KMS-11 (cell line): ENCODE measurements around the gene CHRNB2.

Experiments used
- H2AFZ ChIP-seq: fragments of 200-600 bp; sonication (generic); 2 replicates; pipeline ENCODE4 v1.6.1; 2016; ENCODE audit warnings: antibody characterized with exemption, mixed run types, low read depth
- H3K27ac ChIP-seq: fragments of 200-600 bp; sonication (generic); 2 replicates; pipeline ENCODE4 v1.6.1; 2016; ENCODE audit warnings: mild to moderate bottlenecking, mixed run types
- H3K27me3 ChIP-seq: fragments of 200-600 bp; sonication (generic); 2 replicates; pipeline ENCODE4 v1.6.1; 2017; ENCODE audit warnings: mild to moderate bottlenecking, low read depth, mixed run types, moderate library complexity; ENCODE audit not compliant: insufficient read depth
- H3K36me3 ChIP-seq: fragments of 200-600 bp; sonication (generic); 2 replicates; pipeline ENCODE4 v1.6.1; 2017; ENCODE audit warnings: mild to moderate bottlenecking, mixed run types; ENCODE audit not compliant: insufficient read depth
- H3K4me1 ChIP-seq: fragments of 200-600 bp; sonication (generic); 2 replicates; pipeline ENCODE4 v1.6.1; 2016; ENCODE audit warnings: mild to moderate bottlenecking, low read depth, mixed run types; ENCODE audit not compliant: poor library complexity, severe bottlenecking
- H3K4me2 ChIP-seq: fragments of 200-600 bp; sonication (generic); 2 replicates; pipeline ENCODE4 v1.7.0; 2016; ENCODE audit warnings: mild to moderate bottlenecking, mixed run types
- H3K4me3 ChIP-seq: fragments of 200-600 bp; sonication (generic); IDR thresholded peaks from 2 replicates; pipeline ENCODE4 v1.6.1; 2017; ENCODE audit warnings: low read depth, low read length, mixed read lengths; ENCODE audit not compliant: insufficient read depth
- H3K79me2 ChIP-seq: fragments of 200-600 bp; sonication (generic); 2 replicates; pipeline ENCODE4 v1.6.1; 2016; ENCODE audit warnings: low read depth, mixed run types; ENCODE audit not compliant: insufficient read depth
- H3K9ac ChIP-seq: fragments of 200-600 bp; sonication (generic); 2 replicates; pipeline ENCODE4 v1.6.1; 2016; ENCODE audit warnings: mild to moderate bottlenecking, mixed run types
- H4K20me1 ChIP-seq: fragments of 200-600 bp; sonication (generic); 2 replicates; pipeline ENCODE4 v1.6.1; 2016; ENCODE audit warnings: mild to moderate bottlenecking, mixed run types; ENCODE audit not compliant: insufficient read depth
- TF ChIP-seq, protein P1 (sequence below): fragments of 200-600 bp; sonication (generic); conservative IDR thresholded peaks from 2 replicates; pipeline ENCODE4 v1.6.1; 2017; ENCODE audit warnings: low read depth, mild to moderate bottlenecking, antibody characterized with exemption, low read length, moderate library complexity, mixed read lengths

CHRNB2 gene

DNA sequence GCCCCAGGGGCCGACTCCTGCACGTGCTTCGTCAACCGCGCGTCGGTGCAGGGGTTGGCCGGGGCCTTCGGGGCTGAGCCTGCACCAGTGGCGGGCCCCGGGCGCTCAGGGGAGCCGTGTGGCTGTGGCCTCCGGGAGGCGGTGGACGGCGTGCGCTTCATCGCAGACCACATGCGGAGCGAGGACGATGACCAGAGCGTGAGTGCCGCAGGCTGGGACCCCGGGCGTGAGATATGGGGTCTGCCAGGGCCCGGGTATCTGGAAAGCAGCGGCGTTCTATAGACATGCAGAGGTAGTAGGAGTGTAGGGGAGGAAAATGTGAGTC lies 4.3 kb downstream of the CHRNB2 start:
- Histone ChIP-seq H4K20me1 (no peaks in the 10 kb centered on the region), H2AFZ (no peak overlapping the region), H3K4me2 (no peak overlapping the region), H3K27ac (no peak overlapping the region), H3K27me3 (peaks cover 53% of the 10 kb centered on the region), H3K36me3 (no peaks in the 10 kb centered on the region), H3K4me3 (no peak overlapping the region), H3K79me2 (no peaks in the 10 kb centered on the region), H3K4me1 (peaks cover 31% of the 10 kb centered on the region), H3K9ac (no peak overlapping the region)
- TF ChIP-seq, protein P1, sequence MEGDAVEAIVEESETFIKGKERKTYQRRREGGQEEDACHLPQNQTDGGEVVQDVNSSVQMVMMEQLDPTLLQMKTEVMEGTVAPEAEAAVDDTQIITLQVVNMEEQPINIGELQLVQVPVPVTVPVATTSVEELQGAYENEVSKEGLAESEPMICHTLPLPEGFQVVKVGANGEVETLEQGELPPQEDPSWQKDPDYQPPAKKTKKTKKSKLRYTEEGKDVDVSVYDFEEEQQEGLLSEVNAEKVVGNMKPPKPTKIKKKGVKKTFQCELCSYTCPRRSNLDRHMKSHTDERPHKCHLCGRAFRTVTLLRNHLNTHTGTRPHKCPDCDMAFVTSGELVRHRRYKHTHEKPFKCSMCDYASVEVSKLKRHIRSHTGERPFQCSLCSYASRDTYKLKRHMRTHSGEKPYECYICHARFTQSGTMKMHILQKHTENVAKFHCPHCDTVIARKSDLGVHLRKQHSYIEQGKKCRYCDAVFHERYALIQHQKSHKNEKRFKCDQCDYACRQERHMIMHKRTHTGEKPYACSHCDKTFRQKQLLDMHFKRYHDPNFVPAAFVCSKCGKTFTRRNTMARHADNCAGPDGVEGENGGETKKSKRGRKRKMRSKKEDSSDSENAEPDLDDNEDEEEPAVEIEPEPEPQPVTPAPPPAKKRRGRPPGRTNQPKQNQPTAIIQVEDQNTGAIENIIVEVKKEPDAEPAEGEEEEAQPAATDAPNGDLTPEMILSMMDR, result no peak

- no peaks in the 10 kb centered on the region for H4K20me1 ChIP-seq
- no peaks in the 10 kb centered on the region for H3K79me2 ChIP-seq
- no peak overlapping the region for H3K9ac ChIP-seq
- H3K4me3 ChIP-seq, result no peak overlapping the region
- no peaks in the 10 kb centered on the region for H3K36me3 ChIP-seq
- peaks cover 46% of the 10 kb centered on the region for H3K27me3 ChIP-seq
- no peak overlapping the region for H3K4me2 ChIP-seq
- H3K4me1 ChIP-seq, result peaks cover 28% of the 10 kb centered on the region
- H3K27ac ChIP-seq, result no peak overlapping the region
- TF ChIP-seq, protein P1, result no peak
- H2AFZ ChIP-seq, result no peak overlapping the region
These were observed 5.0 kb downstream of the CHRNB2 start for GRCh38 chr1:154572468-154573167.

- H3K79me2 ChIP-seq, result no peaks in the 10 kb centered on the region
- peaks cover 24% of the 10 kb centered on the region for H3K4me1 ChIP-seq
- H3K9ac ChIP-seq, result no peak overlapping the region
- peaks cover 43% of the 10 kb centered on the region for H3K27me3 ChIP-seq
- TF ChIP-seq, protein P1, result no peak
- H3K27ac ChIP-seq, result no peak overlapping the region
- no peaks in the 10 kb centered on the region for H4K20me1 ChIP-seq
- H3K36me3 ChIP-seq, result no peaks in the 10 kb centered on the region
- H2AFZ ChIP-seq, result no peak overlapping the region
- H3K4me2 ChIP-seq, result no peak overlapping the region
- no peak overlapping the region for H3K4me3 ChIP-seq
These were observed 5.6 kb downstream of the CHRNB2 start for GRCh38 chr1:154573168-154573510.

DNA sequence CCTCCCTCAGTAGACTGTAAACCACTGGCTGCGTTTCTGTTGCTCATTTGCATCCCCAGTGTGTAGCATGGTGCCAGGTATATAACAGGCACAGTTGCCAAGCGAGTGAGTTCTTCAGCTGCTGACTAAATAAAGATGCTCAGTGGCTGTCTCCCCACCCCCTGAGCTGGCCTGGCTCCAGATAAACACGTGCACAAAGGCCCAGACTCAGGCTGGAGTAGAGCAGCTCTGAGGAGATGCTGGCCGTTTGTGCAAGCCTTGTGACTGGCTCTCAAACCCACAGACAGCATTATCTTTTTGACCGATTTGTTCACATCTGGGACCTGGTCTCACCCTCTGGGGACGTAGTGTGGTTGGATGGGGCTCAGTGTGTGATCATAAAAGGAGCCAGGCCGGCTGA lies 7.1 kb downstream of the CHRNB2 start:
- H3K9ac ChIP-seq, result no peak overlapping the region
- H3K27me3 ChIP-seq, result peaks cover 27% of the 10 kb centered on the region
- peak overlapping the region; percentile 1; the same call in 1 of the 2 replicates for H3K4me2 ChIP-seq
- peaks cover 21% of the 10 kb centered on the region for H3K4me1 ChIP-seq
- H4K20me1 ChIP-seq, result no peaks in the 10 kb centered on the region
- H3K4me3 ChIP-seq, result no peak overlapping the region
- H2AFZ ChIP-seq, result no peak overlapping the region
- TF ChIP-seq, protein P1, result no peak
- no peaks in the 10 kb centered on the region for H3K79me2 ChIP-seq
- no peaks in the 10 kb centered on the region for H3K36me3 ChIP-seq
- H3K27ac ChIP-seq, result peak overlapping the region; percentile 4; the same call in 1 of the 2 replicates
